ENCODE measurements around the gene ZNF573.

DNA sequence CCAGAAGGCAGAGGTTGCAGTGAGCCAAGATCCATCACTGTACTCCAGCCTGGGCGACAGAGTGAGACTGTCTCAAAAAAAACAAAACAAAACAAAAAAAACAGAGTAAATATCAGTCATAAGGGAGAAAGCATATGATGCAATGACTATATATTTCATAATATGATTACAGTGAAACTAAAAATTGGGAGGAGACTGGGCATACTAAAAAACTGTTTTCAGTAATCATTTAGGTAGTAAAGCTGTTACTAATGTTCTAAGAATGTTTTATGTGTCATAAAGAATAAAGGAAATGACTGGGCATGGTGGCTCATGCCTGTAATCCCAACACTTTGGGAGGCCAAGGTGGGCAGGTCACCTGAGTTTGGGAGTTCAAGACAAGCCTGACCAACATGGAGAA lies 15.9 kb downstream of the ZNF573 start:
- TF ChIP-seq POLR2A (IDR thresholded peaks at IDR 0.05): no peak
- TF ChIP-seq CTCF (IDR thresholded peaks at IDR 0.05): no peak
- TF ChIP-seq POLR2AphosphoS5 (IDR thresholded peaks at IDR 0.05; ENCODE audit: insufficient read depth in 1 of 2, low read depth in 1 of 2): no peak

All from vagina (tissue), 2 donors.